PC-3 (cell line): ENCODE data around the gene ETV6. TPM values are rescaled to one million over a fixed set of nuclear protein-coding genes. Genes with fewer than 3 reads are reported as not detected.

Source experiments
- ATAC-seq: fragments of 200-7000 bp; cut with Tn5 transposase; 2 replicates; pipeline ENCODE4 v1.9.1; 2020; ENCODE audit warnings: mild to moderate bottlenecking, moderate library complexity
- BruUV-seq: library from RNA; stranded (reverse); fragments of 400-500 nt; replicated peaks from 2 replicates; lab custom pipeline; 2021; lab: Mats Ljungman, UMichigan
- CTCF ChIA-PET: fragments of 300-600 bp; sonication (Branson Sonifier 250); formaldehyde crosslinking; loops from one replicate; lab custom pipeline; 2022; ENCODE audit warnings: antibody characterized with exemption; lab: Charles Lee
- POLR2A ChIA-PET: fragments of 300-600 bp; sonication (Branson Sonifier 250); formaldehyde crosslinking; loops from one replicate; lab custom pipeline; 2022; ENCODE audit warnings: antibody characterized with exemption; ENCODE audit not compliant: unreplicated experiment; lab: Charles Lee
- DNase-seq: peaks from one replicate; pipeline ENCODE4 v3.0.0-alpha.2; 2015
- H2AFZ ChIP-seq: fragments of 300-600 bp; sonication (generic); 2 replicates; pipeline ENCODE4 v1.6.0; 2016; ENCODE audit warnings: antibody characterized with exemption, low read length
- H3F3A ChIP-seq: fragments of 300-600 bp; sonication (generic); one replicate; pipeline ENCODE4 v1.6.0; 2017; ENCODE audit warnings: antibody characterized with exemption, low read length, control low read depth, mild to moderate bottlenecking; ENCODE audit not compliant: unreplicated experiment
- H3K27ac ChIP-seq: fragments of 300-600 bp; sonication (generic); 2 replicates; pipeline ENCODE4 v1.5.1; 2016; ENCODE audit warnings: mild to moderate bottlenecking, low read length
- H3K27me3 ChIP-seq: fragments of 300-600 bp; sonication (generic); 2 replicates; pipeline ENCODE4 v1.6.1; 2016; ENCODE audit warnings: low read length, mixed read lengths
- H3K36me3 ChIP-seq: fragments of 300-600 bp; sonication (generic); 2 replicates; pipeline ENCODE4 v1.6.1; 2016; ENCODE audit warnings: low read depth, mixed run types, low read length, mixed read lengths
- H3K4me1 ChIP-seq: fragments of 300-600 bp; sonication (generic); 2 replicates; pipeline ENCODE4 v1.5.1; 2016; ENCODE audit warnings: low read length; ENCODE audit not compliant: insufficient read depth
- H3K4me2 ChIP-seq: fragments of 300-600 bp; sonication (generic); 2 replicates; pipeline ENCODE4 v1.6.0; 2016; ENCODE audit warnings: low read length
- H3K4me3 ChIP-seq: fragments of 300-600 bp; sonication (generic); 2 replicates; pipeline ENCODE4 v1.5.1; 2016; ENCODE audit warnings: mild to moderate bottlenecking, low read length, mixed read lengths
- H3K79me2 ChIP-seq: fragments of 300-600 bp; sonication (generic); 2 replicates; pipeline ENCODE4 v1.6.1; 2017; ENCODE audit warnings: low read length, mixed read lengths
- H3K9ac ChIP-seq: fragments of 300-600 bp; sonication (generic); 2 replicates; pipeline ENCODE4 v1.6.0; 2016; ENCODE audit warnings: mild to moderate bottlenecking, low read length
- H3K9me2 ChIP-seq: fragments of 300-600 bp; sonication (generic); replicated peaks from 2 replicates; pipeline ENCODE4 v1.6.1; 2016; ENCODE audit warnings: mixed run types, low read length, mixed read lengths
- H3K9me3 ChIP-seq: fragments of 300-600 bp; sonication (generic); 2 replicates; pipeline ENCODE4 v1.6.1; 2016; ENCODE audit warnings: low read length, mixed read lengths
- H4K20me1 ChIP-seq: fragments of 300-600 bp; sonication (generic); 2 replicates; pipeline ENCODE4 v1.6.1; 2016; ENCODE audit warnings: low read length, mixed read lengths
- CTCF ChIP-seq: fragments of 300-600 bp; sonication (generic); conservative IDR thresholded peaks from 2 replicates; pipeline ENCODE4 v1.5.1; 2017; ENCODE audit warnings: antibody characterized with exemption, low read depth, mild to moderate bottlenecking, low read length
- EZH2 ChIP-seq: fragments of 300-600 bp; sonication (generic); IDR thresholded peaks from one replicate; pipeline ENCODE4 v1.6.1; 2017; ENCODE audit warnings: antibody characterized with exemption, mild to moderate bottlenecking, low read length; ENCODE audit not compliant: unreplicated experiment
- EZH2phosphoT487 ChIP-seq: fragments of 300-600 bp; sonication (generic); IDR thresholded peaks from 2 replicates; pipeline ENCODE4 v1.6.1; 2018; ENCODE audit warnings: mild to moderate bottlenecking, antibody characterized with exemption, low read length, borderline replicate concordance
- intact Hi-C: fragments of 100-400 bp; cut with micrococcal nuclease; formaldehyde crosslinking; loops from 2 replicates; pipeline ENCODE4 v1.9.0; 2023
- total RNA-seq: library from RNA; depleted of rRNA; stranded (reverse); fragments of >200 nt; gene quantifications from 2 replicates; pipeline ENCODE4 v1.2.3, GENCODE V29; 2014

ETV6 gene
- total RNA-seq, 1 experiment from 2014 or later: 5.0 TPM

GRCh38 chr12:11666131-11667050, 16.9 kb downstream of the ETV6 start:
- no peaks in the 10 kb centered on the region for H3F3A ChIP-seq
- intact Hi-C loops: no loop called here
- H3K9me3 ChIP-seq: no peaks in the 10 kb centered on the region
- POLR2A ChIA-PET: no interaction called here
- H3K4me2 ChIP-seq: no peak overlapping the region
- DNase-seq (no peak), ATAC-seq (no peak)
- no peaks in the 10 kb centered on the region for H4K20me1 ChIP-seq
- no peaks in the 10 kb centered on the region for H3K36me3 ChIP-seq
- no peaks in the 10 kb centered on the region for H3K4me1 ChIP-seq
- CTCF ChIA-PET: no interaction called here
- no peaks in the 10 kb centered on the region for H3K27me3 ChIP-seq
- H3K4me3 ChIP-seq: no peak overlapping the region
- no peaks in the 10 kb centered on the region for H3K9me2 ChIP-seq
- TF ChIP-seq EZH2phosphoT487 (no peak), EZH2 (no peak), CTCF (no peak)
- no peak overlapping the region for H3K9ac ChIP-seq
- no peaks in the 10 kb centered on the region for H3K79me2 ChIP-seq
- H2AFZ ChIP-seq: no peak overlapping the region
- H3K27ac ChIP-seq: no peak overlapping the region
- BruUV-seq: no TSS peak

GRCh38 chr12:11667171-11667570, 17.7 kb downstream of the ETV6 start:
- ATAC-seq: no peak
- H3K9ac ChIP-seq: no peak overlapping the region
- H3K36me3 ChIP-seq: no peaks in the 10 kb centered on the region
- no peak overlapping the region for H3K4me3 ChIP-seq
- H4K20me1 ChIP-seq: no peaks in the 10 kb centered on the region
- no peak for DNase-seq
- intact Hi-C loops: no loop called here
- H3K27ac ChIP-seq: no peak overlapping the region
- H3K4me2 ChIP-seq: no peak overlapping the region
- no peak for TF ChIP-seq EZH2phosphoT487
- no peak for TF ChIP-seq EZH2
- TF ChIP-seq CTCF: no peak
- H3K27me3 ChIP-seq: no peaks in the 10 kb centered on the region
- ChIA-PET POLR2A (no interaction called here), CTCF (no interaction called here)
- BruUV-seq: no TSS peak
- H2AFZ ChIP-seq: no peak overlapping the region
- no peaks in the 10 kb centered on the region for H3K9me2 ChIP-seq
- no peaks in the 10 kb centered on the region for H3K4me1 ChIP-seq
- H3K9me3 ChIP-seq: no peaks in the 10 kb centered on the region
- H3F3A ChIP-seq: no peaks in the 10 kb centered on the region
- no peaks in the 10 kb centered on the region for H3K79me2 ChIP-seq

GRCh38 chr12:11668611-11669010, 19.1 kb downstream of the ETV6 start:
- no peak for TF ChIP-seq CTCF
- TF ChIP-seq EZH2phosphoT487: no peak
- Histone ChIP-seq H3F3A (no peaks in the 10 kb centered on the region), H3K27ac (no peak overlapping the region), H3K4me1 (no peaks in the 10 kb centered on the region), H2AFZ (no peak overlapping the region), H4K20me1 (no peaks in the 10 kb centered on the region), H3K9me2 (no peaks in the 10 kb centered on the region), H3K9ac (no peak overlapping the region), H3K36me3 (no peaks in the 10 kb centered on the region), H3K79me2 (no peaks in the 10 kb centered on the region), H3K4me2 (no peak overlapping the region), H3K27me3 (no peaks in the 10 kb centered on the region), H3K9me3 (no peaks in the 10 kb centered on the region), H3K4me3 (no peak overlapping the region)
- DNase-seq (peak; percentile 3), ATAC-seq (no peak)
- POLR2A ChIA-PET: no interaction called here
- CTCF ChIA-PET: no interaction called here
- intact Hi-C loops: no loop called here
- BruUV-seq: no TSS peak
